Smooth muscle cell (in vitro differentiated cells): ENCODE data around the gene TSPAN32. TPM values are rescaled to one million over a fixed set of nuclear protein-coding genes. Genes with fewer than 3 reads are reported as not detected.

ENCODE experiments used
- DNase-seq: peaks from one replicate; lab custom pipeline; 2025; ENCODE audit not compliant: unreplicated experiment; lab: John Stamatoyannopoulos, UW
- H2AFZ ChIP-seq: fragments of 200-600 bp; sonication (generic); 2 replicates; pipeline ENCODE4 v1.6.0; 2016; ENCODE audit warnings: antibody characterized with exemption, low read depth, mild to moderate bottlenecking
- H3F3A ChIP-seq: fragments of 200-600 bp; sonication (generic); 2 replicates; pipeline ENCODE4 v1.6.0; 2017; ENCODE audit warnings: antibody characterized with exemption, low read depth
- H3K27ac ChIP-seq: fragments of 200-600 bp; sonication (generic); 2 replicates; pipeline ENCODE4 v1.5.1; 2016; ENCODE audit warnings: low read depth, mild to moderate bottlenecking
- H3K27me3 ChIP-seq: fragments of 200-600 bp; sonication (generic); 2 replicates; pipeline ENCODE4 v1.6.1; 2016; ENCODE audit warnings: low read depth, mild to moderate bottlenecking
- H3K36me3 ChIP-seq: fragments of 200-600 bp; sonication (generic); 2 replicates; pipeline ENCODE4 v1.5.1; 2016; ENCODE audit warnings: low read depth
- H3K4me1 ChIP-seq: fragments of 200-600 bp; sonication (generic); 2 replicates; pipeline ENCODE4 v1.5.1; 2016; ENCODE audit warnings: low read depth
- H3K4me2 ChIP-seq: fragments of 200-600 bp; sonication (generic); 2 replicates; pipeline ENCODE4 v1.6.0; 2016; ENCODE audit warnings: mild to moderate bottlenecking
- H3K4me3 ChIP-seq: fragments of 200-600 bp; sonication (generic); 2 replicates; pipeline ENCODE4 v1.5.1; 2016; ENCODE audit warnings: mild to moderate bottlenecking
- H3K79me2 ChIP-seq: fragments of 200-600 bp; sonication (generic); 2 replicates; pipeline ENCODE4 v1.6.0; 2016; ENCODE audit warnings: low read depth, mild to moderate bottlenecking
- H3K9ac ChIP-seq: fragments of 200-600 bp; sonication (generic); 2 replicates; pipeline ENCODE4 v1.6.0; 2016; ENCODE audit warnings: low read depth
- H3K9me3 ChIP-seq: fragments of 200-600 bp; sonication (generic); replicated peaks from 2 replicates; pipeline ENCODE4 v1.5.1; 2016; ENCODE audit warnings: low read depth
- H4K20me1 ChIP-seq: fragments of 200-600 bp; sonication (generic); 2 replicates; pipeline ENCODE4 v1.6.0; 2016; ENCODE audit warnings: low read depth
- WGBS: methylation state at CpG from one replicate; pipeline ENCODE4 v1.1.7; 2016; ENCODE audit warnings: low lambda C conversion rate; 5-methylcytosine and 5-hydroxymethylcytosine counted together
- polyA plus RNA-seq: library from polyadenylated mRNA; unstranded; fragments of >200 nt; fragmentation: Nextera tagmentation; extraction: Ambion mirVana; gene quantifications from 2 replicates; pipeline ENCODE4 v1.2.1, GENCODE V29; 2016
- total RNA-seq: library from RNA; depleted of rRNA; stranded (reverse); fragments of >200 nt; gene quantifications from 2 replicates; pipeline ENCODE4 v1.2.3, GENCODE V29; 2014
- TF ChIP-seq, protein P1 (sequence below): fragments of 200-600 bp; sonication (generic); IDR thresholded peaks from 2 replicates; pipeline ENCODE4 v1.5.1; 2017; ENCODE audit warnings: borderline replicate concordance, mild to moderate bottlenecking, antibody characterized with exemption; ENCODE audit not compliant: insufficient read depth, poor library complexity, severe bottlenecking

The TSPAN32 gene
- total and polyA plus RNA-seq, 2 experiments from 2014 or later = not detected

DNA sequence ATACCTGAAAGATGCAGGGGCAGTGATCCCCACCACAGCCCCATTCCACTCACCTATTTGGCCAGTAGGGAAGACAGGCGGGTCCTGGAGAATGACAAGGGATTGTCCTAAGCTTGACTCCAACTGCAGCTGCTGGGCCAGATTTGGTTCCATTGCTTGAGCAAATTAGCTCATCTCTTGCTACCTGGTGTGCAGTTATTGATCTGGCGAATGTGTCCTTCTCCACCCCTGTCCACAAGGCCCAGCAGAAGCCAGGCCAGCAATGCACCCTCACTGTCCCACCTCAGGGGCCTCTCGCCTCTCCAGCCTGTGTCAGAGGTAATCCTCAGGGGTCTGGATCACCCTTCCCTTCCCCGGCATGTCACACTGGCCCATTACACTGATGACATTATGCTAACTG lies 23.3 kb downstream of the TSPAN32 start:
- no peak overlapping the region for H3K9ac ChIP-seq
- H3K4me3 ChIP-seq = no peak overlapping the region
- H3F3A ChIP-seq = no peaks in the 10 kb centered on the region
- DNase-seq = no peak
- H3K4me1 ChIP-seq = peaks cover 14% of the 10 kb centered on the region
- TF ChIP-seq, protein P1, sequence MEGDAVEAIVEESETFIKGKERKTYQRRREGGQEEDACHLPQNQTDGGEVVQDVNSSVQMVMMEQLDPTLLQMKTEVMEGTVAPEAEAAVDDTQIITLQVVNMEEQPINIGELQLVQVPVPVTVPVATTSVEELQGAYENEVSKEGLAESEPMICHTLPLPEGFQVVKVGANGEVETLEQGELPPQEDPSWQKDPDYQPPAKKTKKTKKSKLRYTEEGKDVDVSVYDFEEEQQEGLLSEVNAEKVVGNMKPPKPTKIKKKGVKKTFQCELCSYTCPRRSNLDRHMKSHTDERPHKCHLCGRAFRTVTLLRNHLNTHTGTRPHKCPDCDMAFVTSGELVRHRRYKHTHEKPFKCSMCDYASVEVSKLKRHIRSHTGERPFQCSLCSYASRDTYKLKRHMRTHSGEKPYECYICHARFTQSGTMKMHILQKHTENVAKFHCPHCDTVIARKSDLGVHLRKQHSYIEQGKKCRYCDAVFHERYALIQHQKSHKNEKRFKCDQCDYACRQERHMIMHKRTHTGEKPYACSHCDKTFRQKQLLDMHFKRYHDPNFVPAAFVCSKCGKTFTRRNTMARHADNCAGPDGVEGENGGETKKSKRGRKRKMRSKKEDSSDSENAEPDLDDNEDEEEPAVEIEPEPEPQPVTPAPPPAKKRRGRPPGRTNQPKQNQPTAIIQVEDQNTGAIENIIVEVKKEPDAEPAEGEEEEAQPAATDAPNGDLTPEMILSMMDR = no peak
- H2AFZ ChIP-seq = no peak overlapping the region
- H3K27ac ChIP-seq = no peak overlapping the region
- no peaks in the 10 kb centered on the region for H3K79me2 ChIP-seq
- H3K36me3 ChIP-seq = no peaks in the 10 kb centered on the region
- no peaks in the 10 kb centered on the region for H4K20me1 ChIP-seq
- no peaks in the 10 kb centered on the region for H3K9me3 ChIP-seq
- no peak overlapping the region for H3K4me2 ChIP-seq
- WGBS = over 99% methylated on average over 4 of the region's 4 CpGs
- no peaks in the 10 kb centered on the region for H3K27me3 ChIP-seq

DNA sequence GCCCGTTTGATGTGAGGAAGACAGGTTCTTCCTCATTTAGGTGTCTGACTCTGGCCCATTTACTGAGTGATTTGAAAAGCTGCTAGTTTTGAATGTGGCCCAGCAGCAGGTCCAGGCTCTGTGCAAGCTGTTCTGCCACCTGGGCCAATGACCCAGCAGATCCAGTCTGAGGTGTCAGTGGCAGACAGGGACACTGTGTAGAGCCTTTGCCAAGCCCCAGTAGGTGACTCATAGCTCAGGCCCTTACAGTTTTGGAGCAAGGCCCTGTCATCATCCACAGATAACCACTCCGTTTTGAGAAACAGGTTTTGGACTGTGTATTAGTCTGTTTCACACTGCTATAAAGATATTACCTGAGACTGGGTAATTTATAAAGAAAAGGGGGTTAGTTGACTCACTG lies 23.9 kb downstream of the TSPAN32 start:
- DNase-seq = no peak

DNA sequence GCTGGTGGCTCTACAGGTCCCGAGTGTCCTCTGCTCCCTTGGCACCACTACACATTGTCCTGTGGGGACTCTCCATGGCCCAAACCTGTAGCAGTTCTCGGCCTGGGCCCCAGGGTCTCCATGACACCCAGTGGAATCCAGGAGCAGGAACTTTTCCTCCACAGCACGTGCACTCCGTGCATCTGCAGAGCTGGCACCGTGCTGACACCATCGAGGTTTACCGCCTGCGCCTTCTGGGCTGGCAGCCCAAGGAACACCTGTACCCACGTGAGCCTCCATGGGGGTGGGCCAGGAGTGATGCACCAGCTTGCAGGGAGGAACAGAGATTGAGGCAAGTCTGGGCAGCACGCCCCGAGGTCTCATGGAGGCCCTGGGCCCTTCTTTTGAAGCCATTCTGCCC lies 25.2 kb downstream of the TSPAN32 start:
- no peak overlapping the region for H3K4me3 ChIP-seq
- no peaks in the 10 kb centered on the region for H3K9me3 ChIP-seq
- TF ChIP-seq, protein P1 = no peak
- H3K27ac ChIP-seq = no peak overlapping the region
- no peaks in the 10 kb centered on the region for H4K20me1 ChIP-seq
- H2AFZ ChIP-seq = no peak overlapping the region
- H3F3A ChIP-seq = no peaks in the 10 kb centered on the region
- DNase-seq = no peak
- H3K4me2 ChIP-seq = no peak overlapping the region
- no peaks in the 10 kb centered on the region for H3K36me3 ChIP-seq
- H3K27me3 ChIP-seq = no peaks in the 10 kb centered on the region
- 92% methylated on average over 11 of the region's 11 CpGs for WGBS
- peaks cover 14% of the 10 kb centered on the region for H3K4me1 ChIP-seq
- H3K79me2 ChIP-seq = no peaks in the 10 kb centered on the region
- H3K9ac ChIP-seq = no peak overlapping the region

More for the DNA sequence above, 23.9 kb downstream of the TSPAN32 start:
- H3K9ac ChIP-seq = no peak overlapping the region
- H3F3A ChIP-seq = no peaks in the 10 kb centered on the region
- no peaks in the 10 kb centered on the region for H3K36me3 ChIP-seq
- no peak overlapping the region for H3K4me2 ChIP-seq
- H3K27me3 ChIP-seq = no peaks in the 10 kb centered on the region
- no peaks in the 10 kb centered on the region for H3K79me2 ChIP-seq
- TF ChIP-seq, protein P1 = no peak
- H4K20me1 ChIP-seq = no peaks in the 10 kb centered on the region
- 54% methylated on average over 2 of the region's 2 CpGs for WGBS
- no peaks in the 10 kb centered on the region for H3K9me3 ChIP-seq
- no peak overlapping the region for H2AFZ ChIP-seq
- H3K27ac ChIP-seq = no peak overlapping the region
- H3K4me3 ChIP-seq = no peak overlapping the region
- H3K4me1 ChIP-seq = peaks cover 14% of the 10 kb centered on the region

DNA sequence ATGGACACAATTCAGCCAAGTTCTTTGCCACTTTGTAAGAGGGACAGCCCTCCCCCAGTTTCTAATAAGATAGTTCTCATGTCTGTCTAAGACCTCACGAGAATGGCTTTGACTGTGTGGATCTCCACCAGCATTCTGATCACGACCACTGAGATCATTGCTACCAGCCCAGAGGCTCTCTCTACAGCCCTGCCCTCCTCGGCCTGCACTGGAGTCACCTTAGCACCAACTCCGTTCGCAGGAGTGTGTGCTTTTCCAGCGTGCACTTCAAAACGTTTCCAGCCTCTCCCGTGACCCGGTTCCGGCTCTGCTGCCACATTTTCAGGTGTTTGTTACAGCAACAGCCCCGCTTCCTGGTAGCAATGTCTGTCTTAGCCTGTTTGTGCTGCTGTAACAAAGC lies 26.2 kb downstream of the TSPAN32 start:
- no peaks in the 10 kb centered on the region for H3K27me3 ChIP-seq
- no peak for DNase-seq
- no peak overlapping the region for H3K9ac ChIP-seq
- H2AFZ ChIP-seq = no peak overlapping the region
- no peaks in the 10 kb centered on the region for H3F3A ChIP-seq
- H3K4me3 ChIP-seq = no peak overlapping the region
- WGBS = 91% methylated on average over 11 of the region's 11 CpGs
- H3K79me2 ChIP-seq = no peaks in the 10 kb centered on the region
- H3K9me3 ChIP-seq = no peaks in the 10 kb centered on the region
- no peaks in the 10 kb centered on the region for H3K36me3 ChIP-seq
- no peak overlapping the region for H3K4me2 ChIP-seq
- peaks cover 14% of the 10 kb centered on the region for H3K4me1 ChIP-seq
- no peaks in the 10 kb centered on the region for H4K20me1 ChIP-seq
- TF ChIP-seq, protein P1 = no peak
- no peak overlapping the region for H3K27ac ChIP-seq
